HG03521 (cell line): Measurements from ENCODE around the gene ERVK3-1.

Experiments used
- ATAC-seq: cut with Tn5 transposase; IDR thresholded peaks from one replicate; pipeline ENCODE4 v1.9.1; 2021; ENCODE audit warnings: mild to moderate bottlenecking, moderate library complexity; ENCODE audit not compliant: unreplicated experiment

The ERVK3-1 gene

DNA sequence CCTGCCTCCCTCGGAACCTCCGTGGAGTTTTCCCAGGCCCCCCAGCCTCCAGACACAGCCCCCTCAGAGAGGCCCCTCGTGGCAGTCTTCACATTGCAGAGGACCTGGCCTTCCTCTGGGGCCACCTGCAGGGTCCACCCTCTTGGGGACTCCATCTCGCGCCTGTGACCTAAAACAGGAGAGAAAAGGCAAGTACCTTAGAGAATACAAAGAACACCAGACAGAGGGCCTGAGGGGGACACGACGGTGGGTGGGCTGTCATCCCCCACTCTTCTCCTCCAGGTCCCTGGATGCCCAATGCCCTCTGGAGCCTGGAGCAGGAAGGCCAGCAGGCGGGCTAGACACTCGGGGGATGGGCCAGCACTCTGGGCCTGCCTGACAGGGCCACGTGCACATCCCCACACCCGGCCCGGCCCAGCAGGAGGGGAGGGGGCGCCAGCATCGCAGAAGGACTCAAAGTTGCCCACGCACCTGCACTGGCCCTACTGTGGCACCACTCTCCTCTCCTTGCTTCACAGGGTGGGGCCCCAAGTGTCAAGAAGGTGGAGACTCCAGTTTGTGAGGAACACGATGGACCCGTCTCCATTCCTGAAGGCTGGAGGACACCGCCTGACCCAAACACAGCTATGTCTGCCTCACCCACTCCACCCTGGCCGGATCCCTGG lies 52.4 kb downstream of the ERVK3-1 start:
- ATAC-seq = no peak

DNA sequence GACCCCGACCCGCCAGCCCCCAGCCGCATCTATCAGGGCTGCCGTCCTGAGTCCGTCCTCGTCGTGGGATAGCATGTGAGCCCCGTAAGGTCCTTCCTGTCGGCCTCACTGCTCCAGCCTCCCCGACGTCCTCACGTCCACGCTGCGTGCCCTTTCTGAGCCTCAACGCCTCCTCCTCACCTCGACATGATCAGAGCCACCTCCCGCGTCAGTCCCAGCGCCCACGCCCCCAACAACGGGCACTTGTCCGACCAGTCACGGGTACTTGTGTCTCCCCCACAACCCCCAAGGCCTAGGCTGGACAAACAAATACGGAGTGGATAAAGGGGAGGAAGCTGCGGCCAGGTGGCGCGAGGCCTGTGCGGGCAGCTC lies 56.7 kb downstream of the ERVK3-1 start:
- no peak for ATAC-seq

DNA sequence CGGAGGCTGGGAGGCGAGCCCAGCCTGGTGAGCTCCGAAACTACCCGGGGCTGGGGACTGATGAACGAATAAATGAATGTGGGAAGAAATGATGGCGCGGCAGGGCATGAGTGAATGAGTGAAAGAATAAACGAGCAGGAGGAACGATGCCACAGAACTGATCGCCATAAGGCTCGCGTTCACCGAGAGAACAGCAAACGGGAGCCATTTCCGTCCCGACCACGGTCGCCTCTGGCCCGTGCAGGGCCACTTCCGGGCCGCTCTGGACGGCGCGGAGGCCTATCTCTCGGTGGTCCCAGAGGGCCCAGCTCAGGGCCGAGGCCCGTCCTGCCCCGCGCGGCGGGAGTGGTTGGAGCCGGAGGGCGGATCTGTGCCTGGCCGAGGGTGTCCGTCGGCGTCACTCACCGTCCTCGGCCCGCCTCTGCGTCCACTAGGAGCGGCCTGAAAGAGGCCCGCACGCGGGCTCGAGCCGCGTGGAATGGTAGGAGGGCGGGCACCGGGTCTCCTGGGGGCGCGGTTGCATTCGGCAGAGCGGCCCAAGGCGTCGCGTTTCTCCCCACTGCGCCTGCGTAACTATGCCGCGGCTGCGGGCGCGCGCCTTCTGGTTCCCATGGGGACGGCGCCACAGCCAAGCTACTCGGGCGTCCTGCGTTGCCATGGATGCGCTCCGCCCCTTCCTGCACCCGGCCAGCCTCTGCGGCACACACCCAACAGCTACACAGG lies 57.3 kb downstream of the ERVK3-1 start, which contains the start of gene ZNF497:
Gene ZNF497 (minus strand): TSS at position 480 of the 723 bp plus-strand sequence. CDS start 5,116 bp downstream, outside the sequence.
- ATAC-seq = peak; percentile 82

DNA sequence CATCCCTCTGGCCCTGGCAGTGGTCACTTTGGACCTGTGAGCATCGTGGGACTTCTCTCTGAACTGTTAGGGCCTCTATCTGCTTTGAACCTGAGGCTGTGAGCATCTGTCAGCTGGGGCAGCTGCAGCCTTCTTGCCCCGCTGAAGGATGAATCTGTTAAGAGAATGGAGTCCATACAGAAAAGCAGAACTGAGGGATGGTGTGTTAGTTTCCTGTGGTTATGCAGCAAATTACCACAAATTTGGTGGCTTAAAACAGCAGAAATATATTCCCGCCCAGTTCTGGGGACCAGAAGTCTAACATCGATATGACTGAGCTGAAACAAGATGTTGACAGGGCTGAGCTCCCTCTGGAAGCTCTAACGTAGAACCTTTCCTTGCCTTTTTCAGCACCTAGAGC lies 59.0 kb downstream of the ERVK3-1 start:
- ATAC-seq = no peak
